Ovary (tissue), 3 donors: ENCODE data around the gene RNF144B.

Experiments
- CTCF ChIP-seq, 3 donors: fragments of 450-650 bp in 2 of 3; fragments of 200-600 bp in 1 of 3; IDR thresholded peaks; one replicate each; pipeline versions ENCODE4 v1.5.1 to v1.8.0; 2016 to 2022; ENCODE audit warnings: antibody characterized with exemption in 3 of 3, mild to moderate bottlenecking in 1 of 3
- EP300 ChIP-seq: sonication (generic); formaldehyde crosslinking; IDR thresholded peaks from one replicate; pipeline ENCODE4 v1.6.1; 2017; ENCODE audit warnings: antibody characterized with exemption
- POLR2A ChIP-seq: fragments of 450-650 bp; IDR thresholded peaks from one replicate; pipeline ENCODE4 v1.6.1; 2017; ENCODE audit warnings: antibody characterized with exemption, mild to moderate bottlenecking, moderate library complexity
- donor health status: DM: no; HTN: no; CAD: no.

- TF ChIP-seq EP300 (no peak), POLR2A (no peak), CTCF (IDR thresholded peaks at IDR 0.05) (no peak)
Observed at GRCh38 chr6:18412644-18413043, 25.5 kb downstream of the RNF144B start.
